HepG2 (cell line): ENCODE data around the gene ATP11B.

Experiments used
- IRF2 ChIP-seq: IDR thresholded peaks from 2 replicates; pipeline ENCODE4 v1.6.1; 2018; ENCODE audit warnings: missing genetic modification reagents, missing compliant biosample characterization
- POLR2A ChIP-seq, 2 experiments: IDR thresholded peaks; 2 replicates each; pipeline ENCODE4 v1.6.1; 2011; ENCODE audit warnings: low read depth in 2 of 2, low read length in 2 of 2, mild to moderate bottlenecking in 1 of 2, moderate library complexity in 1 of 2; ENCODE audit not compliant: insufficient read depth in 1 of 2
- SMC3 ChIP-seq: IDR thresholded peaks from 2 replicates; pipeline ENCODE4 v1.6.1; 2011; ENCODE audit warnings: low read length, improper control_type of control experiment
- ZNF431 ChIP-seq: sonication (generic); formaldehyde crosslinking; IDR thresholded peaks from 2 replicates; pipeline ENCODE4 v1.9.0; 2022; ENCODE audit warnings: missing genetic modification reagents, low read depth, mild to moderate bottlenecking, borderline replicate concordance
- TF ChIP-seq, protein P1 (sequence below): sonication (generic); formaldehyde crosslinking; IDR thresholded peaks from 2 replicates; pipeline ENCODE4 v1.5.0; 2020; ENCODE audit warnings: mild to moderate bottlenecking, missing genetic modification reagents

DNA sequence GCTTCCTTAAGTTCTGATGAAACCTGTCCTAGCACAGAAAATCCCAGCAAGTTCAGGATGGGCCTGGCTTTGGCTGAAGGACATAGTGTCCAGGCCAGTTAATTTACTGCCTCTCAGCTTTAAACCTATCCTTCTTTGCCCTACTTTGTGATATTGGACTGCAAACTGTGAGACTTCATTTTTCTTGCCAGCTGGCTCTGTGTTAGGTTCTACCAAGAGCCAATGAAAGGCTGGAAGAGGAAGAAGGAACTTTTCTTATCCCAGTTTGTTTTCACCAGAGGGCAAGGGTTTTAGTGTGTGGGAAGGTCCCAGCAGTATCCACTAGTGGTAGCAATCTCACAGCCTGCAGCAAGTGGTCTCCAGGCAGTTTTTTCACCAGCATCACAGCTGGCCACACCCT, 168.9 kb downstream of the ATP11B start:
- TF ChIP-seq, protein P1, sequence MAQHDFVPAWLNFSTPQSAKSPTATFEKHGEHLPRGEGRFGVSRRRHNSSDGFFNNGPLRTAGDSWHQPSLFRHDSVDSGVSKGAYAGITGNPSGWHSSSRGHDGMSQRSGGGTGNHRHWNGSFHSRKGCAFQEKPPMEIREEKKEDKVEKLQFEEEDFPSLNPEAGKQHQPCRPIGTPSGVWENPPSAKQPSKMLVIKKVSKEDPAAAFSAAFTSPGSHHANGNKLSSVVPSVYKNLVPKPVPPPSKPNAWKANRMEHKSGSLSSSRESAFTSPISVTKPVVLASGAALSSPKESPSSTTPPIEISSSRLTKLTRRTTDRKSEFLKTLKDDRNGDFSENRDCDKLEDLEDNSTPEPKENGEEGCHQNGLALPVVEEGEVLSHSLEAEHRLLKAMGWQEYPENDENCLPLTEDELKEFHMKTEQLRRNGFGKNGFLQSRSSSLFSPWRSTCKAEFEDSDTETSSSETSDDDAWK (CRISPR knock-in tag) = no peak
- TF ChIP-seq ZNF431 (CRISPR knock-in tag) = no peak
- no peak for TF ChIP-seq SMC3
- no peak for TF ChIP-seq POLR2A (IDR thresholded peaks at IDR 0.05; ENCODE audit: insufficient read depth in 1 of 2, low read depth in 2 of 2, low read length in 2 of 2)
- TF ChIP-seq IRF2 (CRISPR knock-in tag) = no peak
